Right kidney (tissue), 1 donor: Measurements from ENCODE around the gene DEPP1.

Source experiments
- DNase-seq: peaks from one replicate; pipeline ENCODE4 v3.0.0-alpha.2; 2016

DEPP1 gene

GRCh38 chr10:44933451-44934321, 44.9 kb downstream of the DEPP1 start:
- no peak for DNase-seq

- peak; percentile 73 for DNase-seq
Measured at GRCh38 chr10:44932517-44933450, 45.8 kb downstream of the DEPP1 start.

- DNase-seq, result no peak
Measured at GRCh38 chr10:44931621-44932516, 46.7 kb downstream of the DEPP1 start.

GRCh38 chr10:44930904-44931620, 47.5 kb downstream of the DEPP1 start:
- no peak for DNase-seq

GRCh38 chr10:44929356-44930255, 49.0 kb downstream of the DEPP1 start:
- DNase-seq, result no peak

- no peak for DNase-seq
Measured at GRCh38 chr10:44928462-44928861, 50.1 kb downstream of the DEPP1 start.

GRCh38 chr10:44927352-44927751, 51.3 kb downstream of the DEPP1 start:
- DNase-seq, result no peak

- peak; percentile 20 for DNase-seq
Measured at GRCh38 chr10:44926751-44927351, 51.8 kb downstream of the DEPP1 start.
